T-helper 2 cell treated with Interferon-gamma antibody and Interleukin-4, amounts not matched to agents 5 μg/mL and 100 μg/mL, for 36 hours (primary cell): Measurements from ENCODE around the gene PCDHGA11.
"Not testable (repeated sequence)": the region's sequence is repeated elsewhere in the genome, so short reads cannot be mapped to it uniquely, and the experiment has no call there.

Source experiments
- DNase-seq: peaks from one replicate; pipeline ENCODE4 v3.0.0; 2021; ENCODE audit warnings: low spot score
- H3K27ac Mint-ChIP-seq: one replicate; pipeline ENCODE4 v1.8.0; 2021; ENCODE audit warnings: mild to moderate bottlenecking, mixed read lengths
- H3K27me3 Mint-ChIP-seq: one replicate; pipeline ENCODE4 v1.8.0; 2021; ENCODE audit warnings: low read depth, mixed read lengths
- H3K36me3 Mint-ChIP-seq: one replicate; pipeline ENCODE4 v1.8.0; 2021; ENCODE audit warnings: low read depth, mixed read lengths
- H3K4me1 Mint-ChIP-seq: one replicate; pipeline ENCODE4 v1.8.0; 2021; ENCODE audit warnings: low read depth, mixed read lengths
- H3K4me3 Mint-ChIP-seq: one replicate; pipeline ENCODE4 v1.8.0; 2022; ENCODE audit warnings: mild to moderate bottlenecking, moderate library complexity, mixed read lengths
- H3K9me3 Mint-ChIP-seq: one replicate; pipeline ENCODE4 v1.8.0; 2021; ENCODE audit warnings: mixed read lengths

PCDHGA11 gene

GRCh38 chr5:141420855-141421488 is at the start of gene PCDHGA11:
Gene PCDHGA11 (plus strand): TSS chr5:141421051. CDS start chr5:141421228, 177 bp downstream.
- Mint-ChIP-seq H3K36me3 (no peaks in the 10 kb centered on the region), H3K4me3 (peak within 1 kb of the TSS; percentile 87), H3K4me1 (peaks cover 11% of the 10 kb centered on the region), H3K27me3 (peaks cover 62% of the 10 kb centered on the region), H3K9me3 (peaks cover 19% of the 10 kb centered on the region), H3K27ac (peak within 1 kb of the TSS; percentile 51)
- DNase-seq, result peak; percentile 33

- H3K27ac Mint-ChIP-seq, result no peak overlapping the region
Observed at GRCh38 chr5:141371572-141372475, 49.0 kb upstream of the PCDHGA11 start.

DNA sequence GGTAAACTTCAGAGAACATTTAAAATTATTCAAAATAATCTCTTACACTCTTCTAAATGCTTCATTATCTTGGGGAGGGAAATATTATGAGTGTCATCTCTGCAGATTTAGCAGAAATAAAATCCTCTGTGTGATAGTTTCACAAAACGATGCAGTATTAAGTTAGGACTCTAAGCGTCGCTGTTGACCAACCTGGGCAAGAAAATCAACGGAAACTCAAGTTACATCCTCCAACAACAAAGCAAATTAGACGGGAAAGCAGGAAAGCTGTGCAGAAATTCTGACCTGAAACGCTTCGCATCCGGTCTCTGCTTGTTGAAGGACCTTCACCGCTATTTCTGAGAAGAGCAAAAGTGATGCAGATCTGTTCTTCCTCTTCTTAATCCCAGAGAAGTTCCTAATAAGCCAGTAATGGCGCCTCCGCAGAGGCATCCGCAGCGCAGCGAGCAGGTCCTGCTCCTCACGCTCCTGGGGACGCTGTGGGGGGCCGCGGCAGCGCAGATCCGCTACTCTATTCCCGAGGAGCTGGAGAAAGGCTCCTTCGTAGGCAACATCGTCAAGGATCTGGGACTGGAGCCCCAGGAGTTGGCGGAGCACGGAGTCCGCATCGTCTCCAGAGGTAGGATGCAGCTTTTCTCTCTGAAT is 47.1 kb upstream of the PCDHGA11 start, which contains the start of gene PCDHGA6:
PCDHGA6 (plus strand) TSS at position 219 of the 645 bp plus-strand sequence; CDS start at position 412, 193 bp downstream.
- no peak within 1 kb of the TSS for H3K4me3 Mint-ChIP-seq
- no peak within 1 kb of the TSS for H3K27ac Mint-ChIP-seq
- H3K4me1 Mint-ChIP-seq, result peaks cover 2% of the 10 kb centered on the region
- H3K27me3 Mint-ChIP-seq, result peaks cover 12% of the 10 kb centered on the region
- peaks cover 34% of the 10 kb centered on the region for H3K9me3 Mint-ChIP-seq
- peaks cover 1% of the 10 kb centered on the region for H3K36me3 Mint-ChIP-seq
- DNase-seq, result no peak

More at GRCh38 chr5:141371572-141372475, 49.0 kb upstream of the PCDHGA11 start:
- H3K4me1 Mint-ChIP-seq, result peaks cover 2% of the 10 kb centered on the region
- peaks cover 1% of the 10 kb centered on the region for H3K36me3 Mint-ChIP-seq
- DNase-seq, result no peak
- peaks cover 34% of the 10 kb centered on the region for H3K9me3 Mint-ChIP-seq
- H3K4me3 Mint-ChIP-seq, result no peak overlapping the region
- H3K27me3 Mint-ChIP-seq, result peaks cover 14% of the 10 kb centered on the region

DNA sequence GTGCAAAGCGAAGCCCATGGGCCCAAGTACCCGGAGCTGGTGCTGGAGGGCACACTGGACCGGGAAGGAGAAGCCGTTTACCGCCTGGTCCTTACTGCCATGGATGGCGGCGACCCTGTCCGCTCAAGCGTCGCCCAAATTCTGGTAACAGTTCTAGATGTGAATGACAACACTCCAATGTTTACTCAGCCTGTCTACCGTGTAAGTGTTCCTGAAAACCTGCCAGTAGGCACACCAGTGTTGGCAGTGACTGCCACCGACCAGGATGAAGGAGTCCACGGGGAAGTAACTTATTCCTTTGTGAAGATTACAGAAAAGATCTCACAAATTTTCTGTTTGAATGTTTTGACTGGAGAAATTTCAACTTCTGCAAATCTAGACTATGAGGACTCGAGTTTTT is 46.2 kb upstream of the PCDHGA11 start:
- Mint-ChIP-seq H3K27me3 (peaks cover 12% of the 10 kb centered on the region), H3K36me3 (peaks cover 1% of the 10 kb centered on the region), H3K27ac (no peak overlapping the region), H3K4me3 (no peak overlapping the region), H3K9me3 (peaks cover 34% of the 10 kb centered on the region), H3K4me1 (peaks cover 2% of the 10 kb centered on the region)
- no peak for DNase-seq

DNA sequence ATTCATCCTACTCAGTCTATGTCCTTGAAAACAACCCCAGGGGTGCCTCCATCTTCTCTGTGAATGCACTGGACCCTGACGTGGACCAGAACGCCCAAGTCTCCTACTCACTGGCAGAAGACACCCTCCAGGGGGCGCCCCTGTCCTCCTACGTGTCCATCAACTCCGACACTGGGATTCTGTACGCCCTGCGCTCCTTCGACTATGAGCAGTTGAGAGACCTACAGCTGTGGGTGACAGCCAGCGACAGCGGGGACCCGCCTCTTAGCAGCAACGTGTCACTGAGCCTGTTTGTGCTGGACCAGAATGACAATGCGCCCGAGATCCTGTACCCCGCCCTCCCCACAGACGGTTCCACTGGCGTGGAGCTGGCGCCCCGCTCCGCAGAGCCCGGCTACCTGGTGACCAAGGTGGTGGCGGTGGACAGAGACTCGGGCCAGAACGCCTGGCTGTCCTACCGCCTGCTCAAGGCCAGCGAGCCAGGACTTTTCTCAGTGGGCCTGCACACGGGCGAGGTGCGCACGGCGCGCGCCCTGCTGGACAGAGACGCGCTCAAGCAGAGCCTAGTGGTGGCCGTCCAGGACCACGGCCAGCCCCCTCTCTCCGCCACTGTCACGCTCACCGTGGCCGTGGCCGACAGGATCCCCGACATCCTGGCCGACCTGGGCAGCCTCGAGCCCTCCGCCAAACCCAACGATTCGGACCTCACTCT is 45.3 kb upstream of the PCDHGA11 start:
- not testable (repeated sequence) for H3K36me3 Mint-ChIP-seq, DNase-seq, H3K4me3 Mint-ChIP-seq, H3K27ac Mint-ChIP-seq, H3K27me3 Mint-ChIP-seq, H3K4me1 Mint-ChIP-seq
- peaks cover 34% of the 10 kb centered on the region for H3K9me3 Mint-ChIP-seq

DNA sequence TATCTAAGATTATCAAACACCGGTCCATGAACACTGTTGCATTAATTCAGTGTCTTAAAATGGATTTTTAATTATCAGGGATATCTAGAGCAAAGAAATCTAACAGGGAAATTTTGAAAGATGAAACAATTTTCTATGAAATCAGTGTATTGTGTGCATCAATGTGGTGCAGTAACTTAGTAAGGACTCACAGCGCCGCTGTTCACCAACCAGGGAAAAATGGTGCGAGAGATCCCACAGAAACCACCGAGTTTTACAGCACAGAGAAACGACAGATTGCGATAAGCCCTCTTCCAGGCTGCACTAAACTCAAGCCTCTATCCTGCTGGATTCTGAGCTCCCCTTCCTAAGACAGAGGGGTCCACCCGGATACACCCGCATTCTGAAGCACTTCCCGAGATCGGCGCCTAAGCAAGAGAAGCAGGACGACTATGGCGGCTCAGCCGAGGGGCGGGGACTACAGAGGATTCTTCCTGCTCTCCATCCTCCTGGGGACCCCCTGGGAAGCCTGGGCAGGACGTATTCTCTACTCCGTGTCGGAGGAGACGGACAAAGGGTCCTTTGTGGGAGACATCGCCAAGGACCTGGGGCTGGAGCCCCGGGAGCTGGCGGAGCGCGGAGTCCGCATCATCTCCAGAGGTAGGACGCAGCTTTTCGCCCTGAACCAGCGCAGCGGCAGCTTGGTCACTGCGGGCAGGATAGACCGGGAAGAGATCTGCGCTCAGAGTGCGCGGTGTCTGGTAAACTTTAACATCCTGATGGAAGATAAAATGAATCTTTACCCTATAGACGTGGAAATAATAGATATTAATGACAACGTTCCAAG is 38.2 kb upstream of the PCDHGA11 start, which contains the start of gene PCDHGA7:
PCDHGA7 (plus strand) TSS at position 274 of the 826 bp plus-strand sequence; CDS start at position 432, 158 bp downstream.
- Mint-ChIP-seq H3K36me3 (no peaks in the 10 kb centered on the region), H3K27me3 (peaks cover 26% of the 10 kb centered on the region), H3K27ac (no peak within 1 kb of the TSS), H3K9me3 (peaks cover 18% of the 10 kb centered on the region), H3K4me3 (peak within 1 kb of the TSS; percentile 79), H3K4me1 (no peaks in the 10 kb centered on the region)
- DNase-seq, result no peak

- Mint-ChIP-seq H3K4me3 (peak overlapping the region; percentile 79), H3K9me3 (peaks cover 20% of the 10 kb centered on the region)
Observed at GRCh38 chr5:141383345-141383744, 37.5 kb upstream of the PCDHGA11 start.

DNA sequence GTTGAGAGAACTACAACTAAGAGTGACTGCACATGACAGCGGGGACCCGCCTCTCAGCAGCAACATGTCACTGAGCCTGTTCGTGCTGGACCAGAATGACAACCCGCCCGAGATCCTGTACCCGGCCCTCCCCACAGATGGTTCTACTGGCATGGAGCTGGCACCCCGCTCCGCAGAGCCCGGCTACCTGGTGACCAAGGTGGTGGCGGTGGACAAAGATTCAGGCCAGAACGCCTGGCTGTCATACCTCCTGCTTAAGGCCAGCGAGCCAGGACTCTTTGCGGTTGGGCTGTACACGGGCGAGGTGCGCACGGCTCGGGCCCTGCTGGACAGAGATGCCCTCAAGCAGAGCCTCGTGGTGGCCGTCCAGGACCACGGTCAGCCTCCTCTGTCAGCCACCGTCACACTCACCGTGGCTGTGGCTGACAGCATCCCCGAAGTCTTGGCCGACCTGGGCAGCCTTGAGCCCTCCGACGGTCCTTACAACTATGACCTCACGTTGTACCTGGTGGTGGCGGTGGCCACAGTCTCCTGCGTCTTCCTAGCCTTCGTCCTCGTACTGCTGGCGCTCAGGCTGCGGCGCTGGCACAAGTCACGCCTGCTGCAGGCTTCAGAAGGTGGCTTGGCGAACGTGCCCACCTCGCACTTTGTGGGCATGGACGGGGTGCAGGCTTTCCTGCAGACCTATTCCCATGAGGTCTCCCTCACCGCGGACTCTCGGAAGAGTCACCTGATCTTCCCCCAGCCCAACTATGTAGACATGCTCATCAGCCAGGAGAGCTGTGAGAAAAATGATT is 36.2 kb upstream of the PCDHGA11 start:
- H3K36me3 Mint-ChIP-seq, result no peaks in the 10 kb centered on the region
- H3K27me3 Mint-ChIP-seq, result peaks cover 26% of the 10 kb centered on the region
- H3K4me3 Mint-ChIP-seq, result no peak overlapping the region
- no peak for DNase-seq
- H3K27ac Mint-ChIP-seq, result no peak overlapping the region
- H3K4me1 Mint-ChIP-seq, result no peaks in the 10 kb centered on the region
- peaks cover 28% of the 10 kb centered on the region for H3K9me3 Mint-ChIP-seq

More at GRCh38 chr5:141383345-141383744, 37.5 kb upstream of the PCDHGA11 start:
- no peak overlapping the region for H3K27ac Mint-ChIP-seq
- peaks cover 26% of the 10 kb centered on the region for H3K27me3 Mint-ChIP-seq
- DNase-seq, result no peak
- no peaks in the 10 kb centered on the region for H3K4me1 Mint-ChIP-seq
- no peaks in the 10 kb centered on the region for H3K36me3 Mint-ChIP-seq

- peaks cover 39% of the 10 kb centered on the region for H3K9me3 Mint-ChIP-seq
- H3K4me3 Mint-ChIP-seq, result peak within 1 kb of the TSS; percentile 36
- not testable (repeated sequence) for H3K36me3 Mint-ChIP-seq, DNase-seq, H3K4me1 Mint-ChIP-seq, H3K27ac Mint-ChIP-seq
- peaks cover 23% of the 10 kb centered on the region for H3K27me3 Mint-ChIP-seq
Observed at GRCh38 chr5:141387557-141388311, 33.1 kb upstream of the PCDHGA11 start, which contains the start of gene PCDHGB4. Gene PCDHGB4 (plus strand): TSS chr5:141387698. CDS start chr5:141387885, 187 bp downstream.

- Mint-ChIP-seq H3K36me3 (no peaks in the 10 kb centered on the region), H3K9me3 (peaks cover 36% of the 10 kb centered on the region), H3K27me3 (peaks cover 27% of the 10 kb centered on the region), H3K4me1 (no peaks in the 10 kb centered on the region), H3K4me3 (no peak overlapping the region), H3K27ac (no peak overlapping the region)
- no peak for DNase-seq
Observed at GRCh38 chr5:141388661-141389060, 32.2 kb upstream of the PCDHGA11 start.

GRCh38 chr5:141389153-141390042 is 31.5 kb upstream of the PCDHGA11 start:
- no peak for DNase-seq
- Mint-ChIP-seq H3K4me3 (no peak overlapping the region), H3K27me3 (peaks cover 24% of the 10 kb centered on the region)

More at GRCh38 chr5:141389153-141390042, 31.5 kb upstream of the PCDHGA11 start:
- no peaks in the 10 kb centered on the region for H3K4me1 Mint-ChIP-seq
- no peak overlapping the region for H3K27ac Mint-ChIP-seq
- no peaks in the 10 kb centered on the region for H3K36me3 Mint-ChIP-seq
- H3K9me3 Mint-ChIP-seq, result peaks cover 36% of the 10 kb centered on the region
